K562 (cell line): ENCODE results near the gene DOK3. TPM values are rescaled to one million over a fixed set of nuclear protein-coding genes. Genes with fewer than 3 reads are reported as not detected.
A peak's percentile ranks its signal among the peaks of the same experiment; 100 is the strongest.

Source experiments
- ARHGAP35 ChIP-seq: fragments of 450-650 bp; IDR thresholded peaks from 2 replicates; pipeline ENCODE4 v1.6.1; 2018; ENCODE audit not compliant: partially characterized antibody
- ARNT ChIP-seq, 2 experiments: fragments of 450-650 bp; IDR thresholded peaks; 2 replicates each; pipeline ENCODE4 v1.6.1; 2016; ENCODE audit warnings: mild to moderate bottlenecking in 1 of 2
- ATF1 ChIP-seq, 2 experiments: fragments of 450-650 bp in 1 of 2; IDR thresholded peaks; 2 replicates each; pipeline ENCODE4 v1.6.1; 2016; ENCODE audit warnings: missing compliant biosample characterization in 1 of 2, missing genetic modification characterization in 1 of 2
- EHMT2 ChIP-seq: fragments of 450-650 bp; IDR thresholded peaks from 2 replicates; pipeline ENCODE4 v1.6.1; 2018; ENCODE audit warnings: antibody characterized with exemption
- EP400 ChIP-seq: fragments of 450-650 bp; IDR thresholded peaks from 2 replicates; pipeline ENCODE4 v1.6.1; 2017; ENCODE audit warnings: antibody characterized with exemption, mild to moderate bottlenecking, moderate library complexity
- FOXA3 ChIP-seq, 2 experiments: fragments of 450-650 bp in 1 of 2; sonication (generic) in 1 of 2; formaldehyde crosslinking; IDR thresholded peaks in 1 of 2; conservative IDR thresholded peaks in 1 of 2; 2 replicates each; pipeline versions ENCODE4 v1.4.0 to v1.8.0; 2020 to 2022; ENCODE audit warnings: mild to moderate bottlenecking in 2 of 2, missing genetic modification reagents in 1 of 2
- FOXK1 ChIP-seq: sonication (generic); formaldehyde crosslinking; IDR thresholded peaks from 2 replicates; pipeline ENCODE4 v1.8.0; 2022; ENCODE audit warnings: missing genetic modification reagents, mild to moderate bottlenecking, borderline replicate concordance
- GABPB1 ChIP-seq: sonication (generic); formaldehyde crosslinking; IDR thresholded peaks from 2 replicates; pipeline ENCODE4 v1.8.0; 2022; ENCODE audit warnings: mild to moderate bottlenecking, missing genetic modification reagents
- KDM4B ChIP-seq, 2 experiments: fragments of 450-650 bp in 1 of 2; sonication (generic) in 1 of 2; IDR thresholded peaks; 2 replicates each; pipeline ENCODE4 v1.6.1; 2016 to 2017; ENCODE audit warnings: borderline replicate concordance in 2 of 2, antibody characterized with exemption in 1 of 2, low read depth in 1 of 2, mild to moderate bottlenecking in 1 of 2
- MAZ ChIP-seq, 2 experiments: fragments of 450-650 bp in 1 of 2; sonication (generic) in 1 of 2; formaldehyde crosslinking; IDR thresholded peaks in 1 of 2; conservative IDR thresholded peaks in 1 of 2; 2 replicates each; pipeline versions ENCODE4 v1.4.0 to v1.5.0; 2020; ENCODE audit warnings: mild to moderate bottlenecking in 1 of 2, missing genetic modification reagents in 1 of 2
- MEF2D ChIP-seq: conservative IDR thresholded peaks from 2 replicates; pipeline ENCODE4 v1.6.1; 2016; ENCODE audit warnings: low read depth, missing genetic modification characterization, missing compliant biosample characterization
- MNT ChIP-seq, 2 experiments: fragments of 450-650 bp; conservative IDR thresholded peaks; 2 replicates each; pipeline ENCODE4 v1.6.1; 2017; ENCODE audit warnings: mild to moderate bottlenecking in 2 of 2, moderate library complexity in 2 of 2
- MTA2 ChIP-seq: fragments of 450-650 bp; IDR thresholded peaks from 2 replicates; pipeline ENCODE4 v1.6.1; 2016; ENCODE audit warnings: low read depth
- MTA3 ChIP-seq: fragments of 450-650 bp; formaldehyde crosslinking; IDR thresholded peaks from 2 replicates; pipeline ENCODE4 v1.6.1; 2017; ENCODE audit warnings: mild to moderate bottlenecking, borderline replicate concordance
- POLR2H ChIP-seq: IDR thresholded peaks from 2 replicates; pipeline ENCODE4 v1.6.1; 2016; ENCODE audit warnings: missing genetic modification characterization, low read depth, mild to moderate bottlenecking, control low read depth, missing compliant biosample characterization, moderate library complexity
- SOX6 ChIP-seq: fragments of 450-650 bp; IDR thresholded peaks from 2 replicates; pipeline ENCODE4 v1.6.1; 2014; ENCODE audit warnings: mild to moderate bottlenecking
- TBP ChIP-seq: optimal IDR thresholded peaks from 2 replicates; pipeline ENCODE3; 2011; ENCODE audit warnings: low read depth, low read length, improper control_type of control experiment
- TRIM24 ChIP-seq, 2 experiments: fragments of 450-650 bp; IDR thresholded peaks; 2 replicates each; pipeline ENCODE4 v1.6.1; 2016
- USF1 ChIP-seq: sonication (generic); formaldehyde crosslinking; IDR thresholded peaks from 2 replicates; pipeline ENCODE4 v1.9.0; 2022; ENCODE audit warnings: mild to moderate bottlenecking, missing genetic modification reagents
- ZBTB7A ChIP-seq: IDR thresholded peaks from 2 replicates; pipeline ENCODE4 v1.6.1; 2011; ENCODE audit warnings: low read depth, mild to moderate bottlenecking, low read length, moderate library complexity, borderline replicate concordance; ENCODE audit not compliant: control insufficient read depth
- ZNF384 ChIP-seq: IDR thresholded peaks from 2 replicates; pipeline ENCODE4 v1.6.1; 2012; ENCODE audit warnings: low read depth, low read length, improper control_type of control experiment
- polyA plus RNA-seq, 8 experiments: library from polyadenylated mRNA; depleted of rRNA in 4 of 8; stranded (reverse) in 5 of 8; unstranded in 3 of 8; fragments of >200 nt; fragmentation: Nextera tagmentation in 2 of 8; fragmentation: Illumina TruSeq in 1 of 8; extraction: Ambion mirVana in 2 of 8; extraction: Trizol in 1 of 8; gene quantifications; 2 replicates each; pipeline versions ENCODE4 v1.2.1 to v1.2.3, GENCODE V29; 2011 to 2014; ENCODE audit warnings: inconsistent platforms in 1 of 8, missing spikeins in 1 of 8
- total RNA-seq, 7 experiments: library from RNA; depleted of rRNA in 6 of 7; stranded (reverse); fragments of >200 nt in 6 of 7; fragmentation: Illumina TruSeq in 2 of 7; extraction: Trizol in 2 of 7; gene quantifications; 2 replicates each; pipeline versions ENCODE4 v1.2.1 to v1.2.3, GENCODE V29; 2011 to 2021; ENCODE audit warnings: low replicate concordance in 1 of 7
- TF ChIP-seq, protein P1 (sequence below): sonication (generic); formaldehyde crosslinking; IDR thresholded peaks from 2 replicates; pipeline ENCODE4 v1.9.0; 2022; ENCODE audit warnings: mild to moderate bottlenecking, missing genetic modification reagents
- TF ChIP-seq, protein P2 (sequence below): sonication (generic); formaldehyde crosslinking; IDR thresholded peaks from 2 replicates; pipeline ENCODE4 v1.5.0; 2020; ENCODE audit warnings: missing genetic modification reagents

Gene DOK3
- total and polyA plus RNA-seq, 9 of the 15 experiments (the other 6 are each of a cell fraction or from before 2014, with no cell fraction given): 1.3 to 23.0 (median 8.0) TPM

DNA sequence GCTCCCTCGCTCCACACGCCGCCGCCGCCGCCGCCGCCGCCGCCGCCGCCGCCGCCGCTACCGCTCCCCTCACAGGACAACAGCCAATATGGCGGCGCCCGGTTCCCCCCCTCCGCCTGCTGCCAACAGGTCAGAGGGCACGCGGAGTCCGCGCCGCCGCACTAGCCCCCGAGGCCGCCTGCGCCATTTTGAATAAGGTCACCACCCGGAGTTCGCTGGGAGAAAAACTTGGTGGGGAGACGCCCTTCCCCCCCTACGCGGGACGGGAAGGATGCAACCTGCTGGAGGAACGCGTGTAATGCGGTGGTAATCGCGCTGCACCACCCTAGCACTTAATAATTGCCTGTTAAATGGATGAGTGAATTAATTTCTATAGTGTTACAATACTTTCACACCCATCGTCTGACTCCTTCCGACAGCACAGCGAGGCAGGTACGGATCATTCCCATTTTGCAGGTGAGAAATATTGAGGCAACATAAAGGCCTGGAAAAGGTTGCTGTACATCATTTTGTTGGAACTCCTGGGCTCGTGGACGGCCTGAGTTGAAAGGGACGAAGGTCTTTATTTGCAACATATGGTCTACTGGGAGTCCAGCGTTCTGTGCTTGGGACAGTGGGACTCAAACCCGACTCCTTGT lies 45.0 kb upstream of the DOK3 start, which contains the start of gene FAM193B (continued):
- TF ChIP-seq USF1 (CRISPR knock-in tag) (0 out of 2 replicates have a peak, but pooled peaks have one; percentile 30), EP400 (peak; percentile 71; the same call in 1 of the 2 replicates), MTA3 (peak; percentile 72; the same call in 1 of the 2 replicates), ARHGAP35 (no peak), ARNT (IDR thresholded peaks at IDR 0.05) (0 out of 4 replicates have a peak, but pooled peaks of 1 of the 2 experiments have one; percentile 23), FOXA3 (CRISPR knock-in tag; conservative IDR thresholded peaks at IDR 0.05 in 1 of 2, IDR thresholded peaks at IDR 0.05 in 1 of 2) (peak in 1 of 2 experiments; percentile 51; a peak in 1 of 4 replicates), ZBTB7A (no peak), SOX6 (no peak), MAZ (CRISPR knock-in tag; conservative IDR thresholded peaks at IDR 0.05 in 1 of 2, IDR thresholded peaks at IDR 0.05 in 1 of 2) (peak; percentile 68 to 74), MEF2D (tag) (peak; percentile 49; the same call in 1 of the 2 replicates), MNT (conservative IDR thresholded peaks at IDR 0.05) (peak; percentile 58 to 73; a peak in 3 of 4 replicates), KDM4B (IDR thresholded peaks at IDR 0.05; ENCODE audit: borderline replicate concordance in 2 of 2, low read depth in 1 of 2) (peak in 1 of 2 experiments; percentile 57; a peak in 1 of 4 replicates), ATF1 (CRISPR knock-in tag; IDR thresholded peaks at IDR 0.05) (no peak), ATF1 (tag; IDR thresholded peaks at IDR 0.05) (peak; percentile 70), FOXK1 (CRISPR knock-in tag) (no peak), MTA2 (peak; percentile 62), ZNF384 (peak; percentile 25; the same call in 1 of the 2 replicates), EHMT2 (0 out of 2 replicates have a peak, but pooled peaks have one; percentile 20), TRIM24 (IDR thresholded peaks at IDR 0.05) (peak in 1 of 2 experiments; percentile 22; a peak in 1 of 4 replicates), GABPB1 (peak; percentile 31; the same call in 1 of the 2 replicates), POLR2H (tag) (no peak), TBP (peak; percentile 35)
- TF ChIP-seq, protein P1, sequence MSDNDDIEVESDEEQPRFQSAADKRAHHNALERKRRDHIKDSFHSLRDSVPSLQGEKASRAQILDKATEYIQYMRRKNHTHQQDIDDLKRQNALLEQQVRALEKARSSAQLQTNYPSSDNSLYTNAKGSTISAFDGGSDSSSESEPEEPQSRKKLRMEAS: peak; percentile 78
- TF ChIP-seq, protein P2, sequence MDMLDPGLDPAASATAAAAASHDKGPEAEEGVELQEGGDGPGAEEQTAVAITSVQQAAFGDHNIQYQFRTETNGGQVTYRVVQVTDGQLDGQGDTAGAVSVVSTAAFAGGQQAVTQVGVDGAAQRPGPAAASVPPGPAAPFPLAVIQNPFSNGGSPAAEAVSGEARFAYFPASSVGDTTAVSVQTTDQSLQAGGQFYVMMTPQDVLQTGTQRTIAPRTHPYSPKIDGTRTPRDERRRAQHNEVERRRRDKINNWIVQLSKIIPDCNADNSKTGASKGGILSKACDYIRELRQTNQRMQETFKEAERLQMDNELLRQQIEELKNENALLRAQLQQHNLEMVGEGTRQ (CRISPR knock-in tag): peak; percentile 15; the same call in 1 of the 2 replicates
